ENCODE measurements around the gene FBXL4. TPM values are rescaled to one million over a fixed set of nuclear protein-coding genes. Genes with fewer than 3 reads are reported as not detected.

FBXL4 gene
- total RNA-seq, result 12.8 TPM
- long read RNA-seq, full-length matches to known transcripts, result 5 of 15 reads
- long read RNA-seq, partial matches to known transcripts, result 4 of 15 reads
- long read RNA-seq, other reads (novel, unspliced or antisense), result 6 of 15 reads

- DNase-seq (ENCODE audit: low spot score), result peak; percentile 94
- intact Hi-C loops (cut with DNase I), result no loop called here
Observed at GRCh38 chr6:98947411-98948292, at the start of gene FBXL4. TSS of gene FBXL4 (minus strand) at chr6:98947946. CDS start at chr6:98926988, 20,958 bp downstream.

- DNase-seq (ENCODE audit: low spot score), result no peak
- intact Hi-C loops (cut with DNase I), result no loop called here
Observed at GRCh38 chr6:98995116-98995515, 47.4 kb upstream of the FBXL4 start.

- intact Hi-C loops (cut with DNase I), result no loop called here
- no peak for DNase-seq (ENCODE audit: low spot score)
Observed at GRCh38 chr6:98992535-98992934, 44.8 kb upstream of the FBXL4 start.

GRCh38 chr6:98986071-98986615 lies 38.4 kb upstream of the FBXL4 start:
- intact Hi-C loops (cut with DNase I), result no loop called here
- no peak for DNase-seq (ENCODE audit: low spot score)

- intact Hi-C loops (cut with DNase I), result no loop called here
Observed at GRCh38 chr6:98985391-98985790, 37.6 kb upstream of the FBXL4 start.

GRCh38 chr6:98984121-98984520 lies 36.4 kb upstream of the FBXL4 start:
- no peak for DNase-seq (ENCODE audit: low spot score)
- intact Hi-C loops (cut with DNase I), result no loop called here

More at GRCh38 chr6:98985391-98985790, 37.6 kb upstream of the FBXL4 start:
- DNase-seq (ENCODE audit: low spot score), result no peak

GRCh38 chr6:98981473-98981872 lies 33.7 kb upstream of the FBXL4 start:
- intact Hi-C loops (cut with DNase I), result no loop called here
- no peak for DNase-seq (ENCODE audit: low spot score)

GRCh38 chr6:98980819-98981218 lies 33.1 kb upstream of the FBXL4 start:
- intact Hi-C loops (cut with DNase I), result no loop called here
- no peak for DNase-seq (ENCODE audit: low spot score)

GRCh38 chr6:98977671-98978292 lies 30.0 kb upstream of the FBXL4 start:
- DNase-seq (ENCODE audit: low spot score), result no peak
- intact Hi-C loops (cut with DNase I), result no loop called here

GRCh38 chr6:98976674-98977385 lies 29.1 kb upstream of the FBXL4 start:
- no peak for DNase-seq (ENCODE audit: low spot score)

GRCh38 chr6:98975421-98975820 lies 27.7 kb upstream of the FBXL4 start:
- no peak for DNase-seq (ENCODE audit: low spot score)
- intact Hi-C loops (cut with DNase I), result no loop called here

More at GRCh38 chr6:98976674-98977385, 29.1 kb upstream of the FBXL4 start:
- intact Hi-C loops (cut with DNase I), result no loop called here

- intact Hi-C loops (cut with DNase I), result no loop called here
- no peak for DNase-seq (ENCODE audit: low spot score)
Observed at GRCh38 chr6:98974309-98974708, 26.6 kb upstream of the FBXL4 start.

- intact Hi-C loops (cut with DNase I), result no loop called here
- no peak for DNase-seq (ENCODE audit: low spot score)
Observed at GRCh38 chr6:98973571-98973970, 25.8 kb upstream of the FBXL4 start.

- intact Hi-C loops (cut with DNase I), result no loop called here
- no peak for DNase-seq (ENCODE audit: low spot score)
Observed at GRCh38 chr6:98971303-98971702, 23.6 kb upstream of the FBXL4 start.

- DNase-seq (ENCODE audit: low spot score), result no peak
- intact Hi-C loops (cut with DNase I), result no loop called here
Observed at GRCh38 chr6:98970469-98970868, 22.7 kb upstream of the FBXL4 start.

- intact Hi-C loops (cut with DNase I), result no loop called here
Observed at GRCh38 chr6:98967616-98968015, 19.9 kb upstream of the FBXL4 start.

GRCh38 chr6:98959631-98960030 lies 11.9 kb upstream of the FBXL4 start:
- intact Hi-C loops (cut with DNase I), result no loop called here
- no peak for DNase-seq (ENCODE audit: low spot score)

More at GRCh38 chr6:98967616-98968015, 19.9 kb upstream of the FBXL4 start:
- DNase-seq (ENCODE audit: low spot score), result no peak

- intact Hi-C loops (cut with DNase I), result no loop called here
- no peak for DNase-seq (ENCODE audit: low spot score)
Observed at GRCh38 chr6:98958776-98959175, 11.0 kb upstream of the FBXL4 start.

GRCh38 chr6:98957450-98957849 lies 9.7 kb upstream of the FBXL4 start:
- no peak for DNase-seq (ENCODE audit: low spot score)
- intact Hi-C loops (cut with DNase I), result no loop called here

GRCh38 chr6:98949589-98949988 lies 1.8 kb upstream of the FBXL4 start:
- DNase-seq (ENCODE audit: low spot score), result no peak
- intact Hi-C loops (cut with DNase I), result no loop called here

All from cardiac septum (tissue), 1 donor.